Lower leg skin (tissue), 4 donors: Measurements from ENCODE around the gene KLRC2. TPM values are rescaled to one million over a fixed set of nuclear protein-coding genes. Genes with fewer than 3 reads are reported as not detected.
"Not testable (repeated sequence)": the region's sequence is repeated elsewhere in the genome, so short reads cannot be mapped to it uniquely, and the experiment has no call there.

Source experiments
- DNase-seq, 2 donors: peaks; one replicate each; pipeline ENCODE4 v3.0.0-alpha.2; 2019; ENCODE audit warnings: low spot score in 2 of 2
- H3K4me3 ChIP-seq: fragments of 200-600 bp; sonication (generic); 2 replicates; pipeline ENCODE4 v1.5.1; 2017; ENCODE audit warnings: mild to moderate bottlenecking, low read depth; ENCODE audit not compliant: poor library complexity, severe bottlenecking
- CTCF ChIP-seq, 3 donors: fragments of 450-650 bp; IDR thresholded peaks; one replicate each; pipeline ENCODE4 v1.5.1; 2016; ENCODE audit warnings: antibody characterized with exemption in 3 of 3, mild to moderate bottlenecking in 3 of 3, moderate library complexity in 2 of 3
- POLR2A ChIP-seq, 2 donors: fragments of 450-650 bp; IDR thresholded peaks; one replicate each; pipeline ENCODE4 v1.6.1; 2016 to 2017; ENCODE audit warnings: antibody characterized with exemption in 2 of 2, mild to moderate bottlenecking in 1 of 2, moderate library complexity in 1 of 2
- WGBS, 2 donors: methylation state at CpG; one replicate each; pipeline ENCODE4 v1.1.5; 2018; 5-methylcytosine and 5-hydroxymethylcytosine counted together
- intact Hi-C: fragments of 100-400 bp; cut with DNase I; formaldehyde crosslinking; loops from one replicate; pipeline ENCODE4 v1.15.0; 2023; ENCODE audit warnings: low total_unique reads
- total RNA-seq, 4 donors: library from RNA; depleted of rRNA; stranded (reverse); fragments of >200 nt; gene quantifications; one replicate each; pipeline ENCODE4 v1.1.0, GENCODE V29; 2016

Gene KLRC2
- total RNA-seq, 4 donors from 2014 or later = 0.71 TPM; not detected in 3

GRCh38 chr12:10455766-10456165 is 20.0 kb upstream of the KLRC2 start:
- no peak overlapping the region for H3K4me3 ChIP-seq
- no peak for TF ChIP-seq CTCF (IDR thresholded peaks at IDR 0.05)
- no peak for TF ChIP-seq POLR2A (IDR thresholded peaks at IDR 0.05)
- intact Hi-C loops = loop anchor here (2.0 kb wide), 1 partner anchor 27 kb away; no protein-coding TSS in a partner anchor
- no peak for DNase-seq
- WGBS, 2 donors = 91% methylated on average over 1 of the region's 1 CpG

- 70 to 79% methylated on average over 1 of the region's 1 CpG for WGBS, 2 donors
- intact Hi-C loops = no loop called here
- DNase-seq = no peak
- TF ChIP-seq POLR2A (IDR thresholded peaks at IDR 0.05) = no peak
- no peak for TF ChIP-seq CTCF (IDR thresholded peaks at IDR 0.05)
- H3K4me3 ChIP-seq = no peak overlapping the region
Observed at GRCh38 chr12:10454531-10454930, 18.7 kb upstream of the KLRC2 start.

GRCh38 chr12:10453156-10453555 is 17.3 kb upstream of the KLRC2 start, which contains the start of gene KLRC1:
Gene KLRC1, minus strand, starts transcription at chr12:10453377. Its CDS starts 2,221 bp downstream, at chr12:10451156.
- no peak for DNase-seq
- no peak for TF ChIP-seq POLR2A (IDR thresholded peaks at IDR 0.05)
- TF ChIP-seq CTCF (IDR thresholded peaks at IDR 0.05) = no peak
- WGBS, 2 donors = 62 to 64% methylated on average over 2 of the region's 2 CpGs
- intact Hi-C loops = no loop called here
- no peak within 1 kb of the TSS for H3K4me3 ChIP-seq

GRCh38 chr12:10448236-10448635 is 12.4 kb upstream of the KLRC2 start:
- no peak for DNase-seq
- intact Hi-C loops = no loop called here
- TF ChIP-seq POLR2A (IDR thresholded peaks at IDR 0.05) = no peak
- TF ChIP-seq CTCF (IDR thresholded peaks at IDR 0.05) = no peak
- H3K4me3 ChIP-seq = no peak overlapping the region
- 84 to 93% methylated on average over 4 of the region's 4 CpGs for WGBS, 2 donors

GRCh38 chr12:10446052-10446451 is 10.2 kb upstream of the KLRC2 start:
- intact Hi-C loops, H3K4me3 ChIP-seq, DNase-seq: not testable (repeated sequence)
- 87 to 88% methylated on average over 5 of the region's 5 CpGs for WGBS, 2 donors

- DNase-seq, H3K4me3 ChIP-seq, intact Hi-C loops: not testable (repeated sequence)
- WGBS, 2 donors = 91% methylated on average over 8 of the region's 8 CpGs
Observed at GRCh38 chr12:10441144-10441543, 5.3 kb upstream of the KLRC2 start.

GRCh38 chr12:10439608-10440274 is 3.9 kb upstream of the KLRC2 start:
- DNase-seq, H3K4me3 ChIP-seq, intact Hi-C loops: not testable (repeated sequence)
- 63 to 65% methylated on average over 2 of the region's 2 CpGs for WGBS, 2 donors

GRCh38 chr12:10437601-10438000 is 1.8 kb upstream of the KLRC2 start:
- intact Hi-C loops = not testable (repeated sequence)

GRCh38 chr12:10430623-10431022 is 5.2 kb downstream of the KLRC2 start:
- intact Hi-C loops, DNase-seq, H3K4me3 ChIP-seq: not testable (repeated sequence)
- WGBS, 2 donors = 81 to 90% methylated on average over 4 of the region's 4 CpGs

More at GRCh38 chr12:10437601-10438000, 1.8 kb upstream of the KLRC2 start:
- H3K4me3 ChIP-seq, DNase-seq: not testable (repeated sequence)
- 40% methylated on average over 2 of the region's 2 CpGs; no CpG with 5 or more reads in 1 of the 2 donors for WGBS, 2 donors

- intact Hi-C loops, H3K4me3 ChIP-seq, DNase-seq: not testable (repeated sequence)
- 95 to 97% methylated on average over 7 of the region's 8 CpGs for WGBS, 2 donors
Observed at GRCh38 chr12:10425938-10426337, 9.9 kb downstream of the KLRC2 start.
